ENCODE measurements around the gene MAP1LC3C.
"Not testable (repeated sequence)": the region's sequence is repeated elsewhere in the genome, so short reads cannot be mapped to it uniquely, and the experiment has no call there.

The MAP1LC3C gene

GRCh38 chr1:241990040-241990439 is 8.9 kb downstream of the MAP1LC3C start:
- no peak for DNase-seq

GRCh38 chr1:241988389-241988930 is 10.4 kb downstream of the MAP1LC3C start:
- not testable (repeated sequence) for DNase-seq

- DNase-seq: no peak
Measured at GRCh38 chr1:241985787-241986186, 13.1 kb downstream of the MAP1LC3C start.

GRCh38 chr1:241979926-241980325 is 19.0 kb downstream of the MAP1LC3C start:
- no peak for DNase-seq

- no peak for DNase-seq
Measured at GRCh38 chr1:241979071-241979470, 19.8 kb downstream of the MAP1LC3C start.

- no peak for DNase-seq
Measured at GRCh38 chr1:241976229-241976628, 22.7 kb downstream of the MAP1LC3C start.

- no peak for DNase-seq
Measured at GRCh38 chr1:241972703-241973369, 26.1 kb downstream of the MAP1LC3C start.

- DNase-seq: no peak
Measured at GRCh38 chr1:241968611-241969010, 30.3 kb downstream of the MAP1LC3C start.

GRCh38 chr1:241964550-241965282 is 34.2 kb downstream of the MAP1LC3C start:
- no peak for DNase-seq

- no peak for DNase-seq
Measured at GRCh38 chr1:241963722-241964121, 35.2 kb downstream of the MAP1LC3C start.

GRCh38 chr1:241962153-241962552 is 36.7 kb downstream of the MAP1LC3C start:
- DNase-seq: no peak

GRCh38 chr1:241957692-241958494 is 41.0 kb downstream of the MAP1LC3C start, which contains the start of gene BECN2:
BECN2 (plus strand) TSS chr1:241957767; CDS start chr1:241957767, 0 bp downstream.
- no peak for DNase-seq

GRCh38 chr1:241950390-241950789 is 48.5 kb downstream of the MAP1LC3C start:
- DNase-seq: no peak

- no peak for DNase-seq
Measured at GRCh38 chr1:241947354-241947753, 51.5 kb downstream of the MAP1LC3C start.

Data from stimulated activated naive CD4-positive, alpha-beta T cell (primary cell).